CD14-positive monocyte (primary cell): ENCODE results near the gene TMEM18. TPM values are rescaled to one million over a fixed set of nuclear protein-coding genes. Genes with fewer than 3 reads are reported as not detected.

Source experiments
- DNase-seq, 3 donors: peaks; one replicate each; pipeline ENCODE4 v3.0.0-alpha.2; 2011 to 2022
- H2AFZ ChIP-seq: 2 replicates; pipeline ENCODE4 v1.6.0; 2012; ENCODE audit warnings: mild to moderate bottlenecking, low read depth, low read length, inconsistent platforms; ENCODE audit not compliant: insufficient read depth, poor library complexity, severe bottlenecking
- H3K27ac ChIP-seq, 2 donors: 1 replicate in 1 of 2; 2 replicates in 1 of 2; pipeline ENCODE4 v1.5.1; 2012 to 2013; ENCODE audit warnings: low read length in 2 of 2, control low read depth in 1 of 2, inconsistent platforms in 1 of 2, low read depth in 1 of 2, mild to moderate bottlenecking in 1 of 2
- H3K27me3 ChIP-seq, 2 donors: one replicate each; pipeline versions ENCODE4 v1.6.0 to v1.6.1; 2011 to 2013; ENCODE audit warnings: low read length in 2 of 2; ENCODE audit not compliant: control insufficient read depth in 2 of 2, insufficient read depth in 2 of 2
- H3K36me3 ChIP-seq, 2 donors: replicated peaks in 1 of 2; 1 replicate in 1 of 2; 2 replicates in 1 of 2; pipeline versions ENCODE4 v1.5.1 to v1.6.1; 2012 to 2013; ENCODE audit warnings: low read length in 2 of 2, control low read depth in 1 of 2, inconsistent platforms in 1 of 2, mild to moderate bottlenecking in 1 of 2; ENCODE audit not compliant: insufficient read depth in 2 of 2, control insufficient read depth in 1 of 2
- H3K4me1 ChIP-seq, 2 donors: 1 replicate in 1 of 2; 2 replicates in 1 of 2; pipeline versions ENCODE4 v1.5.1 to v1.6.1; 2012 to 2013; ENCODE audit warnings: low read length in 2 of 2, control low read depth in 1 of 2, inconsistent platforms in 1 of 2, mild to moderate bottlenecking in 1 of 2, moderate library complexity in 1 of 2; ENCODE audit not compliant: insufficient read depth in 2 of 2, control insufficient read depth in 1 of 2
- H3K4me2 ChIP-seq: replicated peaks from 2 replicates; pipeline ENCODE3; 2012; ENCODE audit warnings: low read length, moderate library complexity, mild to moderate bottlenecking; ENCODE audit not compliant: poor library complexity, severe bottlenecking; ENCODE audit errors: extremely low read depth
- H3K4me3 ChIP-seq, 3 experiments: fragments of 200-600 bp in 1 of 3; sonication (generic) in 1 of 3; replicated peaks in 1 of 3; 1 replicate in 2 of 3; 2 replicates in 1 of 3; pipeline ENCODE4 v1.5.1; 2011 to 2013; ENCODE audit warnings: low read length in 3 of 3, mild to moderate bottlenecking in 3 of 3, control low read depth in 2 of 3, low read depth in 2 of 3, inconsistent platforms in 1 of 3, moderate library complexity in 1 of 3
- H3K79me2 ChIP-seq: 2 replicates; pipeline ENCODE4 v1.6.0; 2012; ENCODE audit warnings: mild to moderate bottlenecking, control low read depth, inconsistent platforms, low read length, moderate library complexity; ENCODE audit not compliant: insufficient read depth
- H3K9ac ChIP-seq: 2 replicates; pipeline ENCODE4 v1.6.0; 2017; ENCODE audit warnings: low read length, mild to moderate bottlenecking; ENCODE audit not compliant: insufficient read depth, poor library complexity, severe bottlenecking
- H3K9me3 ChIP-seq, 2 donors: replicated peaks in 1 of 2; 1 replicate in 1 of 2; 2 replicates in 1 of 2; pipeline versions ENCODE4 v1.5.1 to v1.6.1; 2012 to 2013; ENCODE audit warnings: low read length in 2 of 2, control low read depth in 1 of 2; ENCODE audit not compliant: control insufficient read depth in 1 of 2, insufficient read depth in 1 of 2
- H4K20me1 ChIP-seq: 2 replicates; pipeline ENCODE4 v1.6.0; 2012; ENCODE audit warnings: mild to moderate bottlenecking, low read length, control low read depth, moderate library complexity; ENCODE audit not compliant: insufficient read depth
- H3K27ac Mint-ChIP-seq, 7 donors: one replicate each; pipeline ENCODE4 v1.8.0; 2020; ENCODE audit warnings: mild to moderate bottlenecking in 7 of 7, mixed read lengths in 7 of 7, moderate library complexity in 6 of 7, inconsistent platforms in 2 of 7
- H3K27me3 Mint-ChIP-seq, 3 donors: one replicate each; pipeline ENCODE4 v1.8.0; 2021 to 2022; ENCODE audit warnings: low read depth in 3 of 3, mild to moderate bottlenecking in 3 of 3, mixed read lengths in 3 of 3, moderate library complexity in 3 of 3, inconsistent platforms in 1 of 3
- H3K36me3 Mint-ChIP-seq, 2 donors: one replicate each; pipeline ENCODE4 v1.8.0; 2020; ENCODE audit warnings: mixed read lengths in 2 of 2, inconsistent platforms in 1 of 2, mild to moderate bottlenecking in 1 of 2
- H3K4me1 Mint-ChIP-seq: one replicate; pipeline ENCODE4 v1.8.0; 2020; ENCODE audit warnings: mild to moderate bottlenecking, mixed read lengths
- H3K4me3 Mint-ChIP-seq, 2 donors: one replicate each; pipeline ENCODE4 v1.8.0; 2020; ENCODE audit warnings: mild to moderate bottlenecking in 2 of 2, mixed read lengths in 2 of 2, moderate library complexity in 1 of 2
- H3K9me3 Mint-ChIP-seq, 7 donors: one replicate each; pipeline ENCODE4 v1.8.0; 2020 to 2022; ENCODE audit warnings: mixed read lengths in 7 of 7, mild to moderate bottlenecking in 6 of 7, moderate library complexity in 6 of 7, inconsistent platforms in 2 of 7
- CTCF ChIP-seq: fragments of 200-600 bp; IDR thresholded peaks from one replicate; pipeline ENCODE4 v1.8.0; 2022; ENCODE audit warnings: antibody characterized with exemption, mild to moderate bottlenecking
- WGBS: methylation state at CpG from one replicate; pipeline ENCODE4 v1.1.5; 2013; ENCODE audit warnings: missing lambda C conversion rate; ENCODE audit not compliant: insufficient coverage; 5-methylcytosine and 5-hydroxymethylcytosine counted together
- intact Hi-C, 2 donors: fragments of 100-400 bp; cut with micrococcal nuclease; formaldehyde crosslinking; loops; one replicate each; pipeline versions ENCODE4 v1.15.0 to v1.15.1; 2023
- polyA plus RNA-seq, 3 donors: library from polyadenylated mRNA; depleted of rRNA in 1 of 3; unstranded in 2 of 3; stranded (reverse) in 1 of 3; fragments of 300-500 nt in 2 of 3; fragments of >200 nt in 1 of 3; fragmentation: Illumina TruSeq in 2 of 3; gene quantifications; 1 replicate in 2 of 3; 2 replicates in 1 of 3; pipeline ENCODE4 v1.2.3, GENCODE V29; 2012 to 2021

The TMEM18 gene
- polyA plus RNA-seq, 3 donors, result 9.3 to 23.5 (median 21.8) TPM

GRCh38 chr2:627340-627709 is 49.9 kb downstream of the TMEM18 start:
- Mint-ChIP-seq H3K36me3 (no peaks in the 10 kb centered on the region), H3K27me3 (peaks cover 0 to 6% (median 3%) of the 10 kb centered on the region in 3 donors), H3K27ac (no peak overlapping the region), H3K9me3 (peaks cover 0 to 2% (median 1%) of the 10 kb centered on the region in 7 donors), H3K4me3 (no peak overlapping the region), H3K4me1 (no peaks in the 10 kb centered on the region)
- no peaks in the 10 kb centered on the region for H3K4me1 ChIP-seq
- intact Hi-C loops, result no loop called here
- no peaks in the 10 kb centered on the region for H3K36me3 ChIP-seq
- H3K27me3 ChIP-seq, result no peaks in the 10 kb centered on the region
- H4K20me1 ChIP-seq, result no peaks in the 10 kb centered on the region
- 89% methylated on average over 5 of the region's 9 CpGs for WGBS
- H3K79me2 ChIP-seq, result no peaks in the 10 kb centered on the region
- no peak for TF ChIP-seq CTCF
- no peaks in the 10 kb centered on the region for H3K9me3 ChIP-seq
- H3K9ac ChIP-seq, result no peak overlapping the region
- no peak overlapping the region for H3K27ac ChIP-seq
- no peak overlapping the region for H3K4me2 ChIP-seq
- no peak for DNase-seq
- H2AFZ ChIP-seq, result no peak overlapping the region
- H3K4me3 ChIP-seq, result no peak overlapping the region

- Histone ChIP-seq H3K27me3 (no peaks in the 10 kb centered on the region), H2AFZ (no peak overlapping the region), H3K9me3 (no peaks in the 10 kb centered on the region), H4K20me1 (no peaks in the 10 kb centered on the region), H3K36me3 (no peaks in the 10 kb centered on the region), H3K4me2 (no peak overlapping the region), H3K4me1 (no peaks in the 10 kb centered on the region), H3K9ac (no peak overlapping the region), H3K27ac (no peak overlapping the region), H3K4me3 (no peak overlapping the region), H3K79me2 (no peaks in the 10 kb centered on the region)
- WGBS, result 89% methylated on average over 7 of the region's 14 CpGs
- Mint-ChIP-seq H3K4me1 (no peaks in the 10 kb centered on the region), H3K36me3 (no peaks in the 10 kb centered on the region), H3K4me3 (no peak overlapping the region), H3K27me3 (peaks cover 0 to 6% (median 3%) of the 10 kb centered on the region in 3 donors), H3K27ac (no peak overlapping the region), H3K9me3 (peaks cover 0 to 5% (median 1%) of the 10 kb centered on the region in 7 donors)
- no peak for TF ChIP-seq CTCF
- no peak for DNase-seq
- intact Hi-C loops, result no loop called here
Measured at GRCh38 chr2:626491-627339, 50.5 kb downstream of the TMEM18 start.
